Endothelial cell of umbilical vein (primary cell): ENCODE measurements around the gene MARVELD1. TPM values are rescaled to one million over a fixed set of nuclear protein-coding genes. Genes with fewer than 3 reads are reported as not detected.

Experiments
- BruUV-seq: library from RNA; stranded (reverse); fragments of 400-500 nt; replicated peaks from 2 replicates; lab custom pipeline; 2021; lab: Mats Ljungman, UMichigan
- CTCF ChIA-PET: fragments of 300-600, 350-600 bp; sonication (Branson Sonifier 250); formaldehyde crosslinking; loops from one replicate; lab custom pipeline; 2021; ENCODE audit warnings: antibody characterized with exemption, inconsistent platforms; lab: Charles Lee
- POLR2A ChIA-PET: fragments of 300-600, 350-600 bp; sonication (Branson Sonifier 250); formaldehyde crosslinking; loops from one replicate; lab custom pipeline; 2021; ENCODE audit warnings: antibody characterized with exemption, inconsistent platforms; lab: Charles Lee
- DNase-seq: peaks from one replicate; pipeline ENCODE4 v3.0.0-alpha.2; 2011; ENCODE audit warnings: low read depth, low spot score
- FAIRE-seq: peaks from 2 replicates; lab custom pipeline; 2011; peaks lifted over from hg19 to GRCh38; lab: Jason Lieb, UNC
- H2AFZ ChIP-seq: 2 replicates; pipeline ENCODE4 v1.6.0; 2012; ENCODE audit warnings: low read depth, low read length, control low read depth, inconsistent platforms
- H3K27ac ChIP-seq: 2 replicates; pipeline ENCODE4 v1.5.1; 2011; ENCODE audit warnings: low read depth, mild to moderate bottlenecking, control low read depth, low read length, moderate library complexity; ENCODE audit not compliant: insufficient read depth
- H3K27me3 ChIP-seq, 2 experiments: 2 replicates each; pipeline versions ENCODE4 v1.6.0 to v1.6.1; 2011; ENCODE audit warnings: low read length in 2 of 2, mixed read lengths in 1 of 2; ENCODE audit not compliant: control insufficient read depth in 2 of 2, insufficient read depth in 2 of 2
- H3K36me3 ChIP-seq, 2 experiments: 2 replicates in 1 of 2; 3 replicates in 1 of 2; pipeline ENCODE4 v1.5.1; 2011; ENCODE audit warnings: low read length in 2 of 2, mild to moderate bottlenecking in 1 of 2, moderate library complexity in 1 of 2; ENCODE audit not compliant: control insufficient read depth in 2 of 2, insufficient read depth in 2 of 2; ENCODE audit errors: extremely low read depth in 1 of 2
- H3K4me1 ChIP-seq: 3 replicates; pipeline ENCODE4 v1.5.1; 2011; ENCODE audit warnings: mild to moderate bottlenecking, low read length; ENCODE audit not compliant: control insufficient read depth, insufficient read depth; ENCODE audit errors: extremely low read depth
- H3K4me2 ChIP-seq: 2 replicates; pipeline ENCODE4 v1.6.1; 2011; ENCODE audit warnings: low read length, control low read depth, mixed read lengths; ENCODE audit not compliant: insufficient read depth
- H3K4me3 ChIP-seq, 3 experiments: fragments of 200-600 bp in 1 of 3; sonication (generic), shearing (Covaris generic) in 1 of 3; replicated peaks in 1 of 3; 2 replicates each; pipeline ENCODE4 v1.5.1; 2011 to 2016; ENCODE audit warnings: control low read depth in 3 of 3, low read length in 3 of 3, mild to moderate bottlenecking in 2 of 3, inconsistent platforms in 1 of 3, low read depth in 1 of 3, moderate library complexity in 1 of 3; ENCODE audit not compliant: insufficient read depth in 1 of 3
- H3K79me2 ChIP-seq: 2 replicates; pipeline ENCODE4 v1.6.0; 2012; ENCODE audit warnings: low read length, inconsistent platforms; ENCODE audit not compliant: control insufficient read depth, insufficient read depth
- H3K9ac ChIP-seq: replicated peaks from 2 replicates; pipeline ENCODE3; 2011; ENCODE audit warnings: low read length, control low read depth; ENCODE audit not compliant: insufficient read depth; ENCODE audit errors: extremely low read depth
- H3K9me1 ChIP-seq: replicated peaks from 3 replicates; pipeline ENCODE4 v1.6.0; 2011; ENCODE audit warnings: mild to moderate bottlenecking, low read length; ENCODE audit not compliant: control insufficient read depth, insufficient read depth; ENCODE audit errors: extremely low read depth
- H3K9me3 ChIP-seq: replicated peaks from 2 replicates; pipeline ENCODE4 v1.5.1; 2012; ENCODE audit warnings: low read length, inconsistent platforms; ENCODE audit not compliant: control insufficient read depth, insufficient read depth
- H4K20me1 ChIP-seq: replicated peaks from 2 replicates; pipeline ENCODE3; 2011; ENCODE audit warnings: mild to moderate bottlenecking, low read length; ENCODE audit not compliant: control insufficient read depth, insufficient read depth; ENCODE audit errors: extremely low read depth
- CTCF ChIP-seq, 2 donors: IDR thresholded peaks; 1 replicate in 1 of 2; 2 replicates in 1 of 2; pipeline ENCODE4 v1.5.1; 2011; ENCODE audit warnings: low read length in 2 of 2, mild to moderate bottlenecking in 2 of 2, moderate library complexity in 2 of 2, control low read depth in 1 of 2, inconsistent platforms in 1 of 2, low read depth in 1 of 2; ENCODE audit not compliant: insufficient read depth in 1 of 2; ENCODE audit errors: extremely low read depth in 1 of 2
- FOS ChIP-seq: IDR thresholded peaks from 2 replicates; pipeline ENCODE4 v1.6.1; 2011; ENCODE audit warnings: mild to moderate bottlenecking, low read length, moderate library complexity, borderline replicate concordance; ENCODE audit not compliant: insufficient read depth
- GATA2 ChIP-seq: IDR thresholded peaks from 2 replicates; pipeline ENCODE4 v1.7.0; 2011; ENCODE audit warnings: low read depth, mild to moderate bottlenecking, moderate library complexity, mixed read lengths, low read length; ENCODE audit not compliant: insufficient read length, insufficient read depth
- JUN ChIP-seq: IDR thresholded peaks from 2 replicates; pipeline ENCODE4 v1.6.1; 2011; ENCODE audit warnings: borderline replicate concordance, low read depth; ENCODE audit not compliant: insufficient read length, insufficient read depth
- MAX ChIP-seq: IDR thresholded peaks from 2 replicates; pipeline ENCODE4 v1.6.1; 2011; ENCODE audit not compliant: insufficient read depth, insufficient read length
- POLR2A ChIP-seq: IDR thresholded peaks from 2 replicates; pipeline ENCODE4 v1.6.1; 2012; ENCODE audit warnings: low read depth, mild to moderate bottlenecking, control low read depth, low read length
- dilution Hi-C: fragments of 300-500 bp; cut with MboI; formaldehyde crosslinking; loops from one replicate; pipeline ENCODE4 v1.15.0; 2019; ENCODE audit warnings: low sequenced_read_pairs; ENCODE audit not compliant: extremely low pct_ligation_motif_present
- intact Hi-C: fragments of 100-400 bp; cut with micrococcal nuclease; formaldehyde crosslinking; loops from one replicate; pipeline ENCODE4 v1.10.0; 2022
- polyA plus RNA-seq, 4 experiments: library from polyadenylated mRNA; depleted of rRNA in 3 of 4; stranded (reverse) in 3 of 4; unstranded in 1 of 4; fragments of >200 nt; gene quantifications; 2 replicates each; pipeline versions ENCODE4 v1.2.1 to v1.2.3, GENCODE V29; 2011 to 2012; ENCODE audit warnings: missing spikeins in 1 of 4
- total RNA-seq: library from RNA; stranded (reverse); gene quantifications from 2 replicates; pipeline ENCODE4 v1.2.3, GENCODE V29; 2021

The MARVELD1 gene
- total and polyA plus RNA-seq, 2 donors (not counting 3 experiments of a cell fraction or from before 2014, with no cell fraction given): 67.3 to 78.3 TPM

- H3K9ac ChIP-seq: no peak overlapping the region
- no peak overlapping the region for H3K4me3 ChIP-seq
- CTCF ChIA-PET: interaction anchor here (2.4 to 21.8 kb wide), 2 partner anchors 12 to 35 kb away, joined by 10 to 863 read pairs; partner anchors contain the start of genes AVPI1 and MARVELD1
- H3K9me1 ChIP-seq: no peaks in the 10 kb centered on the region
- H3K9me3 ChIP-seq: no peaks in the 10 kb centered on the region
- intact Hi-C loops: no loop called here
- no peak overlapping the region for H3K27ac ChIP-seq
- no peaks in the 10 kb centered on the region for H3K27me3 ChIP-seq
- no TSS peak for BruUV-seq
- no peak overlapping the region for H3K4me2 ChIP-seq
- POLR2A ChIA-PET: no interaction called here
- no peak overlapping the region for H2AFZ ChIP-seq
- dilution Hi-C loops: no loop called here
- TF ChIP-seq FOS (no peak), MAX (no peak), CTCF (IDR thresholded peaks at IDR 0.05; ENCODE audit: extremely low read depth in 1 of 2, insufficient read depth in 1 of 2, low read depth in 1 of 2, low read length in 2 of 2) (no peak), POLR2A (no peak), JUN (no peak), GATA2 (no peak)
- H3K79me2 ChIP-seq: peaks cover 4% of the 10 kb centered on the region
- H3K36me3 ChIP-seq: peaks cover 0 to 14% of the 10 kb centered on the region in 2 experiments
- FAIRE-seq: no peak
- no peak for DNase-seq
- H4K20me1 ChIP-seq: no peaks in the 10 kb centered on the region
- H3K4me1 ChIP-seq: peaks cover 8% of the 10 kb centered on the region
Measured at GRCh38 chr10:97721871-97722780, 8.6 kb downstream of the MARVELD1 start.
